Mucosa of descending colon (tissue), 3 donors: ENCODE measurements around the gene KANSL1L. TPM values are rescaled to one million over a fixed set of nuclear protein-coding genes. Genes with fewer than 3 reads are reported as not detected.

Experiments used
- ATAC-seq: fragments of 200-7000 bp; cut with Tn5 transposase; one replicate; pipeline ENCODE4 v1.9.1; 2020; ENCODE audit warnings: mild to moderate bottlenecking, moderate library complexity
- DNase-seq, 3 donors: peaks; one replicate each; pipeline ENCODE4 v3.0.0-alpha.2; 2020
- H3K36me3 ChIP-seq: fragments of 200-600 bp; one replicate; pipeline ENCODE4 v1.8.0; 2021; ENCODE audit warnings: low read depth, mild to moderate bottlenecking
- H3K4me1 ChIP-seq: fragments of 200-600 bp; one replicate; pipeline ENCODE4 v1.8.0; 2021; ENCODE audit warnings: low read depth, mild to moderate bottlenecking
- H3K4me3 ChIP-seq: fragments of 200-600 bp; one replicate; pipeline ENCODE4 v1.8.0; 2021; ENCODE audit warnings: mild to moderate bottlenecking
- H3K9me3 ChIP-seq: fragments of 200-600 bp; one replicate; pipeline ENCODE4 v1.8.0; 2021; ENCODE audit warnings: mild to moderate bottlenecking
- CTCF ChIP-seq: fragments of 200-600 bp; IDR thresholded peaks from one replicate; pipeline ENCODE4 v1.8.0; 2022; ENCODE audit warnings: antibody characterized with exemption, mild to moderate bottlenecking
- intact Hi-C, 2 donors: fragments of 100-400 bp; cut with DNase I in 1 of 2; cut with micrococcal nuclease in 1 of 2; formaldehyde crosslinking; loops; one replicate each; pipeline versions ENCODE4 v1.11.0 to v1.11.1; 2022; cut with DNase I, micrococcal nuclease
- total RNA-seq, 3 donors: library from RNA; stranded (reverse); fragmentation: NEBNext Ultra II Directional in 2 of 3; extraction: Animal tissue kit (Norgen Biotek cat#: 25700) in 2 of 3; gene quantifications; one replicate each; pipeline versions ENCODE4 v1.2.1 to v1.2.4, GENCODE V29; 2021 to 2023
- donor health status: DM: no; HTN: no; CAD: no; lungs with moderate emphysema.
- donor health status: DM: no; HTN: no; CAD: no.
- donor health status: DM: no; HTN: yes; CAD: no.

Gene KANSL1L
- total RNA-seq, 3 donors from 2014 or later, result 6.8 to 29.2 (median 7.7) TPM

- no peak overlapping the region for H3K4me3 ChIP-seq
- DNase-seq (no peak), ATAC-seq (no peak)
- no peaks in the 10 kb centered on the region for H3K9me3 ChIP-seq
- peaks cover 4% of the 10 kb centered on the region for H3K4me1 ChIP-seq
- no peak for TF ChIP-seq CTCF
- intact Hi-C loops, result no loop called here
- no peaks in the 10 kb centered on the region for H3K36me3 ChIP-seq
These were observed 161.3 kb downstream of the KANSL1L start for GRCh38 chr2:210009896-210010295.

DNA sequence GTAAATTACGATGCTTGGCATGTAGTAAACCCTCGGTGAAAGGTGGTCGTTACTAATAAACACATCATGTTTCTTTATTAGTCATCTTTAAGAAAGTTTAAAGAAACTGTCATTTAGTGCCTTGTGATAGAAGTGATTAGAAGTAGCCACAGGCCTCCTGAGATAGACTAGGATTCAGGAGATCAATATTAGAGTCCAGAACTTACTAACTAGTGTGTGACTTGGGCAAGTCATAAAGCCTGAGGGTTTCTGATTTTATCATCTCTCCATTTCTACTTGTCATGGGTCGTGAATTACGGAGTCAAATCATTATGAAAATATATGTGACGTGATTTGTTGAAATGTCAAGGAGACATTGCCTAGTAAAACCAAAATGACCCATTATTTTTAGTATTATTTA, 162.1 kb downstream of the KANSL1L start:
- Histone ChIP-seq H3K36me3 (no peaks in the 10 kb centered on the region), H3K9me3 (no peaks in the 10 kb centered on the region), H3K4me3 (no peak overlapping the region), H3K4me1 (peaks cover 10% of the 10 kb centered on the region)
- TF ChIP-seq CTCF, result no peak
- no peak for DNase-seq
- intact Hi-C loops, result no loop called here
- no peak for ATAC-seq

- peaks cover 22% of the 10 kb centered on the region for H3K4me1 ChIP-seq
- intact Hi-C loops, result no loop called here
- H3K9me3 ChIP-seq, result no peaks in the 10 kb centered on the region
- H3K4me3 ChIP-seq, result no peak overlapping the region
- no peaks in the 10 kb centered on the region for H3K36me3 ChIP-seq
- DNase-seq, result peak in 1 of 3 donors; percentile 20
- peak; percentile 44 for ATAC-seq
- TF ChIP-seq CTCF, result no peak
These were observed 163.3 kb downstream of the KANSL1L start for GRCh38 chr2:210007895-210008294.

DNA sequence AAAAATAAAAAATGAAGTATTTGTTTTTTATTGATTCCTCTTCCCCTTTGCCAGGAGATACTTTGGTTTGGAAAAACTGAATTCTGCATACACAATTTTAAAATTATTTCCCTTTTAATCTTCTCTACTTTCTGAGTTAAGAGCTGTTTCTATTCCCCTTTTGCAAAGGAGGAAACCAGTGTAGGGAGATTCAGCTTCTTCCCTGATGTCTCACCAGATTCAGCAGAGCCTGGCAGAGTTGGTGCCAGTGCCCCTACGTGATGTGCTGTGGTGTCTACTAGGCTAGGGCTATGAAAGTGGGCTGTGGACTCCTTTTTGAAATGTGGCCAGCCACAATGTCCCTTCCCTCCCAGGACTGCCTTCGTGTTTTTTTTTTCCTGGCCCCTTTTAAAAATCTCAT, 166.3 kb downstream of the KANSL1L start:
- Histone ChIP-seq H3K4me3 (no peak overlapping the region), H3K9me3 (no peaks in the 10 kb centered on the region), H3K4me1 (peaks cover 23% of the 10 kb centered on the region), H3K36me3 (no peaks in the 10 kb centered on the region)
- TF ChIP-seq CTCF, result no peak
- no peak for DNase-seq
- ATAC-seq, result no peak
- intact Hi-C loops, result no loop called here

- TF ChIP-seq CTCF, result no peak
- H3K4me1 ChIP-seq, result peaks cover 23% of the 10 kb centered on the region
These were observed 167.8 kb downstream of the KANSL1L start for GRCh38 chr2:210003359-210003758.

More at GRCh38 chr2:210003359-210003758, 167.8 kb downstream of the KANSL1L start:
- intact Hi-C loops, result no loop called here
- ATAC-seq (no peak), DNase-seq (no peak)
- H3K36me3 ChIP-seq, result no peaks in the 10 kb centered on the region
- H3K9me3 ChIP-seq, result no peaks in the 10 kb centered on the region
- no peak overlapping the region for H3K4me3 ChIP-seq
